ENCODE results near the gene MACROD2. TPM values are rescaled to one million over a fixed set of nuclear protein-coding genes. Genes with fewer than 3 reads are reported as not detected.

The MACROD2 gene
- total RNA-seq, 4 donors from 2014 or later = 4.6 to 33.0 (median 8.3) TPM

DNA sequence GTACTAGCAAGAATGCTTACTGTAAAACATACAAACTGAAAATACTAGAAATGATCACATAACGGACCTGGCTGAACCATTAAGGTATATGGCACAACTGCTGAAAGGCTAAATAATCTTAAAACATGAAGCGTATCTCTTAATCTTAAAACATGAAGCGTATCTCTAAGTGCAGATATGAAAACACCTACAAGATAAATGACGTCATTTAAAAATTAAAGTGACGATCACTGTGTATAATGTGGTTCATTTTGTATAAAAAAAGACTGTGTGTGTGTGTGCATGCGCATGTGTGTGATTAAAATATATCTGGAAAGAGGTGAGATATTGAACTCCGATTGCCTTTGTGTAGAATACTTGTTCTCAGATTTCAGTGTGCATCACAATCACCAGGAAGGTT lies 1797.5 kb downstream of the MACROD2 start:
- H3K9me3 ChIP-seq = no peaks in the 10 kb centered on the region
- H3K36me3 ChIP-seq = no peaks in the 10 kb centered on the region
- intact Hi-C loops (cut with DNase I; ENCODE audit: low total_unique reads) (no loop called here), in situ Hi-C loops (cut with MboI; ENCODE audit: low pct_ligation_motif_present in 1 of 4, low pct_unique_long_range_greater_than_20kb in 1 of 4, low sequenced_read_pairs in 3 of 4) (no loop called here)
- H3K27ac ChIP-seq = no peak overlapping the region
- no peaks in the 10 kb centered on the region for H3K4me1 ChIP-seq
- H3K27me3 ChIP-seq = no peaks in the 10 kb centered on the region
- DNase-seq = no peak
- TF ChIP-seq, protein P1, sequence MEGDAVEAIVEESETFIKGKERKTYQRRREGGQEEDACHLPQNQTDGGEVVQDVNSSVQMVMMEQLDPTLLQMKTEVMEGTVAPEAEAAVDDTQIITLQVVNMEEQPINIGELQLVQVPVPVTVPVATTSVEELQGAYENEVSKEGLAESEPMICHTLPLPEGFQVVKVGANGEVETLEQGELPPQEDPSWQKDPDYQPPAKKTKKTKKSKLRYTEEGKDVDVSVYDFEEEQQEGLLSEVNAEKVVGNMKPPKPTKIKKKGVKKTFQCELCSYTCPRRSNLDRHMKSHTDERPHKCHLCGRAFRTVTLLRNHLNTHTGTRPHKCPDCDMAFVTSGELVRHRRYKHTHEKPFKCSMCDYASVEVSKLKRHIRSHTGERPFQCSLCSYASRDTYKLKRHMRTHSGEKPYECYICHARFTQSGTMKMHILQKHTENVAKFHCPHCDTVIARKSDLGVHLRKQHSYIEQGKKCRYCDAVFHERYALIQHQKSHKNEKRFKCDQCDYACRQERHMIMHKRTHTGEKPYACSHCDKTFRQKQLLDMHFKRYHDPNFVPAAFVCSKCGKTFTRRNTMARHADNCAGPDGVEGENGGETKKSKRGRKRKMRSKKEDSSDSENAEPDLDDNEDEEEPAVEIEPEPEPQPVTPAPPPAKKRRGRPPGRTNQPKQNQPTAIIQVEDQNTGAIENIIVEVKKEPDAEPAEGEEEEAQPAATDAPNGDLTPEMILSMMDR (IDR thresholded peaks at IDR 0.05) = no peak
- no peak for TF ChIP-seq EP300 (IDR thresholded peaks at IDR 0.05; ENCODE audit: low read depth)
- no peak for TF ChIP-seq POLR2A (IDR thresholded peaks at IDR 0.05)
- no peak overlapping the region for H3K4me3 ChIP-seq
- WGBS, 2 donors (ENCODE audit: low coverage in 1 of 2) = 91 to 93% methylated on average over 6 to 7 of the region's 7 CpGs

DNA sequence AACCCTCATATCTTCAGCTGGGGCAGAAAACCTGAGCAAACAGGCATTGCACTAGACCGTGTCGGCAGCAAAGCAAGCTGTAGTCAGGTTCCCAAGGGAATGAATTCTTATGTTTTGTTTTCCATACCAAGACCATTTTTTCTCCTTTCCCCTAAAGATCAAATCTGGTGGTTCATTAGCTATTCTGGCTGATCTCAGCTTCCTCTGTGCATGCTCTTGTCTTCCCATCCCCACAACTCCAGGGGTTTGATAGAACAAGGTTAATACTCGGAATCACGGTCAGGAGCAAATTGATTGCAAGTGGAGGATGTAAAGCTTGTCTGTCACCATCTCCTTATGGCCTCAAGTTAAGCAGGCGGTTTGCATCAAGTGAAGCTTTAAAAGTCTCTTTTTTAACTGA lies 1799.1 kb downstream of the MACROD2 start:
- no peaks in the 10 kb centered on the region for H3K4me1 ChIP-seq
- H3K27ac ChIP-seq = no peak overlapping the region
- no peaks in the 10 kb centered on the region for H3K36me3 ChIP-seq
- WGBS, 2 donors (ENCODE audit: low coverage in 1 of 2) = 85 to 89% methylated on average over 3 to 5 of the region's 5 CpGs
- H3K27me3 ChIP-seq = no peaks in the 10 kb centered on the region
- TF ChIP-seq EP300 (IDR thresholded peaks at IDR 0.05; ENCODE audit: low read depth) (no peak), POLR2AphosphoS5 (IDR thresholded peaks at IDR 0.05) (no peak), POLR2A (IDR thresholded peaks at IDR 0.05) (no peak)
- TF ChIP-seq, protein P1 (IDR thresholded peaks at IDR 0.05) = no peak
- DNase-seq = no peak
- in situ Hi-C loops (cut with MboI; ENCODE audit: low pct_ligation_motif_present in 1 of 4, low pct_unique_long_range_greater_than_20kb in 1 of 4, low sequenced_read_pairs in 3 of 4) = no loop called here
- no peak overlapping the region for H3K4me3 ChIP-seq
- intact Hi-C loops (cut with DNase I; ENCODE audit: low total_unique reads) = no loop called here
- no peaks in the 10 kb centered on the region for H3K9me3 ChIP-seq

DNA sequence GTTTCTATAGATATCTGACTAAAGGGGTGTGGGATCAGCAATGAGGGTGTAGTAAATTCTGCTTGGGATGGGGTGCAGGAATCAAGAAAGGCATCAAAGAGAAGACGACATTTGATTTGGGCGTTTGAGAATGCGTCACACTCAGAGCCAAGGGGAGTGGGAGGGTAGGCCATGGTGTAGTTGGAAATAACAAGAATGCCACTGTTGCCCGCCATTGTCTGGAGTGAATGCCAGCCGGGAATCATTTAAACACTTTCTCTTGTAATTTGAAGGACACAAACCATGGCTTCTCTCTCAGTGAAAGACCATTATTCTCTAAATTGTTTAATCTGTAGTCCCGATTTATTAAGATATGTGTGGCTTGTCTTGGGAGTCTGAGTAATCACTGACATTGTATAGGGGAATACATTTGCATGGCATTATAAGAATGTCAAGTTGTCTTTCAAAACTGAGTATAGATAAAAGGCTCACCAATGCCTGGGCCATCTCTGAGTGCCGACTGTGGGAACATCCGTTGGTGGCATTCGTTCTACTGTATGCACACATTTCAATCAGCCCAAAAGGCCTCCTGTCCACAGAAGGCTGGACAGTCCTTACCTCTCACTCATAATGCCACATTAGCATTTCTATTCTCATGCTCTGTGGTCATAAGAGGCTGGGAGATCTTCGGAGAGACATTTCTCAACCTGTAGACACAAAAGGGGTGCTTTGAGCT lies 1800.1 kb downstream of the MACROD2 start:
- intact Hi-C loops (cut with DNase I; ENCODE audit: low total_unique reads) (no loop called here), in situ Hi-C loops (cut with MboI; ENCODE audit: low pct_ligation_motif_present in 1 of 4, low pct_unique_long_range_greater_than_20kb in 1 of 4, low sequenced_read_pairs in 3 of 4) (no loop called here)
- TF ChIP-seq POLR2AphosphoS5 (IDR thresholded peaks at IDR 0.05) (no peak), POLR2A (IDR thresholded peaks at IDR 0.05) (no peak), EP300 (IDR thresholded peaks at IDR 0.05; ENCODE audit: low read depth) (no peak)
- TF ChIP-seq, protein P1 (IDR thresholded peaks at IDR 0.05) = no peak
- no peak for DNase-seq
- Histone ChIP-seq H3K27ac (no peak overlapping the region), H3K36me3 (no peaks in the 10 kb centered on the region), H3K4me3 (no peak overlapping the region), H3K4me1 (no peaks in the 10 kb centered on the region), H3K27me3 (no peaks in the 10 kb centered on the region), H3K9me3 (no peaks in the 10 kb centered on the region)
- 85 to 87% methylated on average over 8 to 10 of the region's 10 CpGs for WGBS, 2 donors (ENCODE audit: low coverage in 1 of 2)

DNA sequence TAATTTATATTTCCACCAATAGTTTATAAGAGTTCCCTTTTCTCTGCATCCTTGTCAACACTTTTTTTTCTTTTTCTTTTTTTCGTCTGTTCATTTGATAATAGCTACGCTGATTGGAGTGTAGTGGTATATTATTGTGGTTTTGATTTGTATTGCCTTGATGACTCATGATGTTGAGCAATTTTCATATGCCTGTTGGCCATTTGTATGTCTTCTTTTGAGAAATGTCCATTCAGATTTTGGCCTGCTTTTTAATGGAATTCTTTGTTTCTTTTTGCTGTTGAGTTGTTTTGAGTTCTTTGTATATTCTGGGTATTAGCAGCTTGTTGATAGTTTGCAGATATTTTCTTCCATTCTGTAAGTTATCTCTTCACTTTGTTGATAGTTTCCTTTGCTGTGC lies 1804.6 kb downstream of the MACROD2 start:
- Histone ChIP-seq H3K27ac (no peak overlapping the region), H3K4me3 (no peak overlapping the region), H3K36me3 (no peaks in the 10 kb centered on the region), H3K4me1 (no peaks in the 10 kb centered on the region), H3K27me3 (no peaks in the 10 kb centered on the region), H3K9me3 (no peaks in the 10 kb centered on the region)
- DNase-seq = no peak
- 69 to 76% methylated on average over 2 of the region's 2 CpGs for WGBS, 2 donors (ENCODE audit: low coverage in 1 of 2)
- TF ChIP-seq EP300 (IDR thresholded peaks at IDR 0.05; ENCODE audit: low read depth) = no peak
- TF ChIP-seq, protein P1 (IDR thresholded peaks at IDR 0.05) = no peak
- no peak for TF ChIP-seq POLR2A (IDR thresholded peaks at IDR 0.05)
- TF ChIP-seq POLR2AphosphoS5 (IDR thresholded peaks at IDR 0.05) = no peak
- intact Hi-C loops (cut with DNase I; ENCODE audit: low total_unique reads) (no loop called here), in situ Hi-C loops (cut with MboI; ENCODE audit: low pct_ligation_motif_present in 1 of 4, low pct_unique_long_range_greater_than_20kb in 1 of 4, low sequenced_read_pairs in 3 of 4) (no loop called here)
